HEK293 (cell line): ENCODE results near the gene RCAN2.
A peak's percentile ranks its signal among the peaks of the same experiment; 100 is the strongest.

Source experiments
- CTCF ChIA-PET: fragments of 350-600 bp; formaldehyde crosslinking; extraction: SDS; loops from one replicate; lab custom pipeline; 2021; ENCODE audit warnings: antibody characterized with exemption; lab: Yijun Ruan, JAX
- POLR2A ChIA-PET: fragments of 300-600 bp; formaldehyde crosslinking; extraction: SDS; loops from one replicate; lab custom pipeline; 2020; ENCODE audit warnings: antibody characterized with exemption, inconsistent platforms; lab: Yijun Ruan, JAX
- H3K27ac ChIP-seq: fragments of 200-500 bp; sonication (Bioruptor generic); 2 replicates; pipeline ENCODE4 v1.5.1; 2014; ENCODE audit warnings: low read depth, low read length, control low read depth, inconsistent platforms; ENCODE audit errors: extremely low read depth
- H3K36me3 ChIP-seq, 2 experiments: fragments of 200-500 bp in 1 of 2; sonication (Bioruptor generic) in 1 of 2; 1 replicate in 1 of 2; 2 replicates in 1 of 2; pipeline ENCODE4 v1.5.1; 2014 to 2017; ENCODE audit warnings: inconsistent platforms in 2 of 2, low read length in 2 of 2; ENCODE audit not compliant: control insufficient read depth in 2 of 2, insufficient read depth in 1 of 2
- H3K4me1 ChIP-seq: fragments of 200-500 bp; sonication (Bioruptor generic); 2 replicates; pipeline ENCODE4 v1.5.1; 2014; ENCODE audit warnings: mild to moderate bottlenecking, low read length, inconsistent platforms; ENCODE audit not compliant: control insufficient read depth, insufficient read depth
- H3K4me3 ChIP-seq: 2 replicates; pipeline ENCODE4 v1.5.1; 2011; ENCODE audit warnings: low read depth, mild to moderate bottlenecking, control low read depth, low read length, moderate library complexity
- H3K9me3 ChIP-seq: fragments of 200-500 bp; sonication (Bioruptor generic); 2 replicates; pipeline ENCODE4 v1.5.1; 2014; ENCODE audit warnings: low read depth, low read length, inconsistent platforms; ENCODE audit not compliant: control insufficient read depth, insufficient read depth
- OSR2 ChIP-seq: fragments of 450-650 bp; formaldehyde crosslinking; IDR thresholded peaks from 2 replicates; pipeline ENCODE4 v1.5.1; 2016; ENCODE audit warnings: missing biosample characterization, missing genetic modification characterization
- RBAK ChIP-seq: fragments of 450-650 bp; formaldehyde crosslinking; IDR thresholded peaks from 2 replicates; pipeline ENCODE4 v1.5.1; 2016; ENCODE audit warnings: missing biosample characterization, missing genetic modification characterization
- ZBTB17 ChIP-seq: fragments of 450-650 bp; formaldehyde crosslinking; IDR thresholded peaks from 2 replicates; pipeline ENCODE4 v1.5.1; 2016; ENCODE audit warnings: missing biosample characterization, missing genetic modification characterization
- ZNF18 ChIP-seq: fragments of 450-650 bp; formaldehyde crosslinking; IDR thresholded peaks from 2 replicates; pipeline ENCODE4 v1.5.1; 2016; ENCODE audit warnings: missing biosample characterization, missing genetic modification characterization
- ZNF248 ChIP-seq: fragments of 450-650 bp; formaldehyde crosslinking; IDR thresholded peaks from 2 replicates; pipeline ENCODE4 v1.5.1; 2017; ENCODE audit warnings: missing biosample characterization, missing genetic modification characterization
- ZNF266 ChIP-seq: fragments of 450-650 bp; formaldehyde crosslinking; IDR thresholded peaks from 2 replicates; pipeline ENCODE4 v1.5.1; 2016; ENCODE audit warnings: missing biosample characterization, missing genetic modification characterization, low read depth
- ZNF362 ChIP-seq: fragments of 450-650 bp; formaldehyde crosslinking; IDR thresholded peaks from 2 replicates; pipeline ENCODE4 v1.5.1; 2016; ENCODE audit warnings: missing biosample characterization, missing genetic modification characterization
- ZNF398 ChIP-seq: fragments of 450-650 bp; formaldehyde crosslinking; IDR thresholded peaks from 2 replicates; pipeline ENCODE4 v1.5.1; 2017; ENCODE audit warnings: missing biosample characterization, missing genetic modification characterization
- ZNF473 ChIP-seq: fragments of 450-650 bp; formaldehyde crosslinking; IDR thresholded peaks from 2 replicates; pipeline ENCODE4 v1.5.1; 2017; ENCODE audit warnings: missing biosample characterization, missing genetic modification characterization
- ZNF558 ChIP-seq: fragments of 450-650 bp; formaldehyde crosslinking; IDR thresholded peaks from 2 replicates; pipeline ENCODE4 v1.5.1; 2016; ENCODE audit warnings: missing biosample characterization, missing genetic modification characterization
- ZNF623 ChIP-seq: fragments of 450-650 bp; formaldehyde crosslinking; IDR thresholded peaks from 2 replicates; pipeline ENCODE4 v1.5.1; 2016; ENCODE audit warnings: missing biosample characterization, missing genetic modification characterization
- ZNF629 ChIP-seq: fragments of 450-650 bp; formaldehyde crosslinking; IDR thresholded peaks from 2 replicates; pipeline ENCODE4 v1.5.1; 2017; ENCODE audit warnings: missing biosample characterization, missing genetic modification characterization
- ZSCAN18 ChIP-seq: fragments of 450-650 bp; formaldehyde crosslinking; IDR thresholded peaks from 2 replicates; pipeline ENCODE4 v1.5.1; 2016; ENCODE audit warnings: missing biosample characterization, missing genetic modification characterization
- TF ChIP-seq, protein P1 (sequence below): fragments of 450-650 bp; formaldehyde crosslinking; IDR thresholded peaks from 2 replicates; pipeline ENCODE4 v1.5.1; 2016; ENCODE audit warnings: missing biosample characterization, missing genetic modification characterization
- TF ChIP-seq, protein P2 (sequence below): fragments of 450-650 bp; formaldehyde crosslinking; IDR thresholded peaks from 2 replicates; pipeline ENCODE4 v1.5.1; 2017; ENCODE audit warnings: missing biosample characterization, missing genetic modification characterization

The RCAN2 gene

DNA sequence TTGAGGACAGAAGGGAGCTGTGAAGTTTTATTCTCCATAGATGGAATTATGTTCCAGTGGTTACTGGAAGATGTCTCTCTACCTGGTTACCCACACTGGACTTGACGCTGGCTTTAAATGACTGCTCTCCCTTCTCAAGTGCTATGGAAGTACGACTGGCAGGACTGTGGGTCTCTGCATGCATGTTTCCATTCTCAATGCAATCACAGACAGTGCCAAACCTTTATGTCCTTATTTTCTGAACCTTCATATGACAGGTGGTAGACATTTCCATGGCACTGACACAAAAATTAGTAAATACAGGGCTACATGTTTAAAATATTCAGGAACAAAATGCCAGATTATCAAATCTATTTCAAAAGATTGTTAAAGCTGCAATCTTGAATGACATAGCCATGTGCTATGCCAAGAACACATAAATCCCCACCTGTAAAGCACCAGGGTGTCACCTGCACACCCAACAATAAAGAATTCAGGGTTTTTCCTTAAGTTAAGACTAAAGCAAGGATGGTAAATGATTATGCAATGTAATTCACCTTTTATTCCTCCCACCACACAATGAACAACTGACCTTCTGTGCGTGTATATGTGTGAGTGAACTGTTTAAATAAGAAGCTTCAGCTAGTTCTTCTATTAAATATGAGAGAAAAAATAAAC lies 167.2 kb downstream of the RCAN2 start:
- TF ChIP-seq, protein P1, sequence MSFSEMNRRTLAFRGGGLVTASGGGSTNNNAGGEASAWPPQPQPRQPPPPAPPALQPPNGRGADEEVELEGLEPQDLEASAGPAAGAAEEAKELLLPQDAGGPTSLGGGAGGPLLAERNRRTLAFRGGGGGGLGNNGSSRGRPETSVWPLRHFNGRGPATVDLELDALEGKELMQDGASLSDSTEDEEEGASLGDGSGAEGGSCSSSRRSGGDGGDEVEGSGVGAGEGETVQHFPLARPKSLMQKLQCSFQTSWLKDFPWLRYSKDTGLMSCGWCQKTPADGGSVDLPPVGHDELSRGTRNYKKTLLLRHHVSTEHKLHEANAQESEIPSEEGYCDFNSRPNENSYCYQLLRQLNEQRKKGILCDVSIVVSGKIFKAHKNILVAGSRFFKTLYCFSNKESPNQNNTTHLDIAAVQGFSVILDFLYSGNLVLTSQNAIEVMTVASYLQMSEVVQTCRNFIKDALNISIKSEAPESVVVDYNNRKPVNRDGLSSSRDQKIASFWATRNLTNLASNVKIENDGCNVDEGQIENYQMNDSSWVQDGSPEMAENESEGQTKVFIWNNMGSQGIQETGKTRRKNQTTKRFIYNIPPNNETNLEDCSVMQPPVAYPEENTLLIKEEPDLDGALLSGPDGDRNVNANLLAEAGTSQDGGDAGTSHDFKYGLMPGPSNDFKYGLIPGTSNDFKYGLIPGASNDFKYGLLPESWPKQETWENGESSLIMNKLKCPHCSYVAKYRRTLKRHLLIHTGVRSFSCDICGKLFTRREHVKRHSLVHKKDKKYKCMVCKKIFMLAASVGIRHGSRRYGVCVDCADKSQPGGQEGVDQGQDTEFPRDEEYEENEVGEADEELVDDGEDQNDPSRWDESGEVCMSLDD, result no peak
- no peak for TF ChIP-seq ZNF248 (tag by site-specific recombination)
- Histone ChIP-seq H3K4me3 (no peak overlapping the region), H3K27ac (no peak overlapping the region), H3K9me3 (no peaks in the 10 kb centered on the region), H3K36me3 (no peaks in the 10 kb centered on the region), H3K4me1 (peaks cover 8% of the 10 kb centered on the region)
- POLR2A ChIA-PET, result no interaction called here
- CTCF ChIA-PET, result interaction anchor here (3.0 kb wide), 1 partner anchor 103 kb away, joined by 13 read pairs; no protein-coding TSS in a partner anchor

- Histone ChIP-seq H3K36me3 (no peaks in the 10 kb centered on the region), H3K4me1 (peaks cover 8% of the 10 kb centered on the region), H3K9me3 (no peaks in the 10 kb centered on the region), H3K4me3 (no peak overlapping the region), H3K27ac (no peak overlapping the region)
- CTCF ChIA-PET, result interaction anchor here (3.0 kb wide), 1 partner anchor 102 kb away, joined by 13 read pairs; no protein-coding TSS in a partner anchor
- POLR2A ChIA-PET, result no interaction called here
- no peak for TF ChIP-seq ZNF18
- TF ChIP-seq OSR2 (tag by site-specific recombination), result no peak
- TF ChIP-seq ZNF629 (tag by site-specific recombination), result peak; percentile 42; the same call in 1 of the 2 replicates
- TF ChIP-seq, protein P2, sequence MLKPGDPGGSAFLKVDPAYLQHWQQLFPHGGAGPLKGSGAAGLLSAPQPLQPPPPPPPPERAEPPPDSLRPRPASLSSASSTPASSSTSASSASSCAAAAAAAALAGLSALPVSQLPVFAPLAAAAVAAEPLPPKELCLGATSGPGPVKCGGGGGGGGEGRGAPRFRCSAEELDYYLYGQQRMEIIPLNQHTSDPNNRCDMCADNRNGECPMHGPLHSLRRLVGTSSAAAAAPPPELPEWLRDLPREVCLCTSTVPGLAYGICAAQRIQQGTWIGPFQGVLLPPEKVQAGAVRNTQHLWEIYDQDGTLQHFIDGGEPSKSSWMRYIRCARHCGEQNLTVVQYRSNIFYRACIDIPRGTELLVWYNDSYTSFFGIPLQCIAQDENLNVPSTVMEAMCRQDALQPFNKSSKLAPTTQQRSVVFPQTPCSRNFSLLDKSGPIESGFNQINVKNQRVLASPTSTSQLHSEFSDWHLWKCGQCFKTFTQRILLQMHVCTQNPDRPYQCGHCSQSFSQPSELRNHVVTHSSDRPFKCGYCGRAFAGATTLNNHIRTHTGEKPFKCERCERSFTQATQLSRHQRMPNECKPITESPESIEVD (tag by site-specific recombination), result peak; percentile 69
Observed at GRCh38 chr6:46323312-46323965, 167.8 kb downstream of the RCAN2 start.

DNA sequence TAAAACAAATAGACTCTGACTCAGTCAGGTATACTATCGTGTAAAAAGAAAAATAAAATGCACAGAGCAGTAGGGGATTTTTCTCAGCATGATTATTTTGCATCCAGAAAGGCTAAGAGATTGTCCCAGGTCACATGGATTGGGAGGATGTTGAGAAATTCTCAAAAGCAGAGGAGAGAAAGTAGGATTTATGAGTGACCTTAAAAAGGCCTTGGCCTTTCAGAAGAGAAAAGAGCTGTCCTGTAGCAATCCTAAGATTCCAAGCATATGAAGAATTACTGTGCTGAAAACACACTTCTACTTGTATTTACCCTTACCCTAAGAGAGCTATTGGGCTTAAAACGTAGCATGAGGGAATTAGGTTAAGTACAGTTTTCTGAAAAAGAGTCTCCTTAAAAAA lies 170.7 kb downstream of the RCAN2 start:
- ChIA-PET CTCF (interaction anchor here (1.6 kb wide), 1 partner anchor 13 kb away, joined by 3 read pairs; no protein-coding TSS in a partner anchor), POLR2A (no interaction called here)
- H3K27ac ChIP-seq, result no peak overlapping the region
- no peaks in the 10 kb centered on the region for H3K36me3 ChIP-seq
- no peaks in the 10 kb centered on the region for H3K9me3 ChIP-seq
- TF ChIP-seq ZBTB17 (tag by site-specific recombination) (no peak), RBAK (no peak)
- H3K4me1 ChIP-seq, result peaks cover 3% of the 10 kb centered on the region; the same call in 1 of the 2 replicates
- no peak overlapping the region for H3K4me3 ChIP-seq

- Histone ChIP-seq H3K4me3 (no peak overlapping the region), H3K27ac (no peak overlapping the region), H3K9me3 (no peaks in the 10 kb centered on the region), H3K4me1 (no peaks in the 10 kb centered on the region), H3K36me3 (no peaks in the 10 kb centered on the region)
- CTCF ChIA-PET, result no interaction called here
- POLR2A ChIA-PET, result no interaction called here
- no peak for TF ChIP-seq ZNF558 (tag by site-specific recombination)
- no peak for TF ChIP-seq ZNF473 (tag by site-specific recombination)
- TF ChIP-seq ZNF266 (tag by site-specific recombination), result no peak
- TF ChIP-seq ZNF362 (tag by site-specific recombination), result no peak
- TF ChIP-seq ZSCAN18 (tag by site-specific recombination), result no peak
- no peak for TF ChIP-seq ZNF623 (tag by site-specific recombination)
- no peak for TF ChIP-seq ZNF398
Observed at GRCh38 chr6:46315589-46315988, 175.7 kb downstream of the RCAN2 start.
